ENCODE measurements around the gene NGFR. TPM values are rescaled to one million over a fixed set of nuclear protein-coding genes. Genes with fewer than 3 reads are reported as not detected.

NGFR gene
- total RNA-seq, 1 experiment from 2014 or later: 11.3 TPM

DNA sequence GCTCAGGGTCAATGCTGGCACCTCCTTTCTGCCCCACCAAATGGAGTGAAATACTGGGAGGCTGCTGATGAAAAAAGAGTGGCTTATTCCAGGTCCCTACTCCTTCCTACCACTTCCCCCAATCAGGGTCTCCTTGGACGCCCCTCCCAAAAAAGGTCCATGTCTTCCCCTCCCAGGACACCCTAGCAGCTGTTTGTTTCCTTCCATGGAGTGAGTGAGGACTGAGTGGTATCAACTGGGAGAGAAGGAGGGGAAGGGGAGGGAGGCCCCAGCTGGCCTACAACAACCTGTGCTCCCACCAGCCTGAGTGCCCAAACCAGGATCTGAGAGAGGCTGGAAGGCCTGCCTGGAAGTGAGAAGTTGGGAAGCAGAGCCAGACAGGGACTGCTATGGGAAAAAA is 28.7 kb upstream of the NGFR start:
- Mint-ChIP-seq H3K27ac (no peak overlapping the region), H3K4me1 (peaks cover 19% of the 10 kb centered on the region), H3K4me3 (no peak overlapping the region), H3K36me3 (no peaks in the 10 kb centered on the region), H3K27me3 (ENCODE audit: low read depth) (peaks cover 41% of the 10 kb centered on the region), H3K9me3 (peaks cover 14% of the 10 kb centered on the region)
- POLR2A ChIA-PET: no interaction called here
- TF ChIP-seq EMX1 (CRISPR knock-in tag; IDR thresholded peaks at IDR 0.05) (no peak), CBFB (CRISPR knock-in tag; IDR thresholded peaks at IDR 0.05; ENCODE audit: low read depth) (no peak), SMAD4 (CRISPR knock-in tag; IDR thresholded peaks at IDR 0.05) (no peak), SP1 (CRISPR knock-in tag; conservative IDR thresholded peaks at IDR 0.05) (no peak)
- TF ChIP-seq, protein P1, sequence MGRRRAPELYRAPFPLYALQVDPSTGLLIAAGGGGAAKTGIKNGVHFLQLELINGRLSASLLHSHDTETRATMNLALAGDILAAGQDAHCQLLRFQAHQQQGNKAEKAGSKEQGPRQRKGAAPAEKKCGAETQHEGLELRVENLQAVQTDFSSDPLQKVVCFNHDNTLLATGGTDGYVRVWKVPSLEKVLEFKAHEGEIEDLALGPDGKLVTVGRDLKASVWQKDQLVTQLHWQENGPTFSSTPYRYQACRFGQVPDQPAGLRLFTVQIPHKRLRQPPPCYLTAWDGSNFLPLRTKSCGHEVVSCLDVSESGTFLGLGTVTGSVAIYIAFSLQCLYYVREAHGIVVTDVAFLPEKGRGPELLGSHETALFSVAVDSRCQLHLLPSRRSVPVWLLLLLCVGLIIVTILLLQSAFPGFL (CRISPR knock-in tag; IDR thresholded peaks at IDR 0.05; ENCODE audit: borderline replicate concordance): no peak
- TF ChIP-seq, protein P2, sequence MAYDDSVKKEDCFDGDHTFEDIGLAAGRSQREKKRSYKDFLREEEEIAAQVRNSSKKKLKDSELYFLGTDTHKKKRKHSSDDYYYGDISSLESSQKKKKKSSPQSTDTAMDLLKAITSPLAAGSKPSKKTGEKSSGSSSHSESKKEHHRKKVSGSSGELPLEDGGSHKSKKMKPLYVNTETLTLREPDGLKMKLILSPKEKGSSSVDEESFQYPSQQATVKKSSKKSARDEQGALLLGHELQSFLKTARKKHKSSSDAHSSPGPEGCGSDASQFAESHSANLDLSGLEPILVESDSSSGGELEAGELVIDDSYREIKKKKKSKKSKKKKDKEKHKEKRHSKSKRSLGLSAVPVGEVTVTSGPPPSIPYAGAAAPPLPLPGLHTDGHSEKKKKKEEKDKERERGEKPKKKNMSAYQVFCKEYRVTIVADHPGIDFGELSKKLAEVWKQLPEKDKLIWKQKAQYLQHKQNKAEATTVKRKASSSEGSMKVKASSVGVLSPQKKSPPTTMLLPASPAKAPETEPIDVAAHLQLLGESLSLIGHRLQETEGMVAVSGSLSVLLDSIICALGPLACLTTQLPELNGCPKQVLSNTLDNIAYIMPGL (CRISPR knock-in tag; IDR thresholded peaks at IDR 0.05): no peak
- TF ChIP-seq, protein P3, sequence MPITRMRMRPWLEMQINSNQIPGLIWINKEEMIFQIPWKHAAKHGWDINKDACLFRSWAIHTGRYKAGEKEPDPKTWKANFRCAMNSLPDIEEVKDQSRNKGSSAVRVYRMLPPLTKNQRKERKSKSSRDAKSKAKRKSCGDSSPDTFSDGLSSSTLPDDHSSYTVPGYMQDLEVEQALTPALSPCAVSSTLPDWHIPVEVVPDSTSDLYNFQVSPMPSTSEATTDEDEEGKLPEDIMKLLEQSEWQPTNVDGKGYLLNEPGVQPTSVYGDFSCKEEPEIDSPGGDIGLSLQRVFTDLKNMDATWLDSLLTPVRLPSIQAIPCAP (CRISPR knock-in tag; IDR thresholded peaks at IDR 0.05): no peak
- DNase-seq (ENCODE audit: low spot score): no peak
- CTCF ChIA-PET: interaction anchor here (0.6 to 1.8 kb wide), 2 partner anchors 31 to 48 kb away, joined by 3 to 5 read pairs; no protein-coding TSS in a partner anchor
- no peak for ATAC-seq

DNA sequence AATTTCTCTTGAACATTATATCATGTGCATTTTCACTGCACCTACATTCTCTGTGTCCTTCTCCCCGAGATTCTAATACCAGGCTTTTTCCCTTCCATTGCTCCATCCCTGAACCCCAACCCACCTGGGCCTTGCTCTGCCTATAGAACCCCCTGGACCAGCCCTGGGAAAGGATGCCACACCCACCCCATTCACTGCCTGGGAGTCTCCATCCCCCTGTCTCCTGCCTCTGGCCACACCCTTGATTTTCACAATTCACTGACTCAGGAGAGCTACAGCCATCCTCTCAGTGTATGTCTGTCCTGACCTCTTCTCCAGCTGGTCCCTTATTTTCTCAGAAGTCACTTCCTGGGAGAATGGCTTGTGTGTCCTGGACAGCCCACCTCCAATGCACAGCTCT is 27.9 kb upstream of the NGFR start:
- POLR2A ChIA-PET: no interaction called here
- ATAC-seq (no peak), DNase-seq (ENCODE audit: low spot score) (no peak)
- CTCF ChIA-PET: interaction anchor here (1.4 to 1.8 kb wide), 2 partner anchors 32 to 89 kb away, joined by 4 to 5 read pairs; no protein-coding TSS in a partner anchor
- H3K9me3 Mint-ChIP-seq: peaks cover 14% of the 10 kb centered on the region
- peaks cover 48% of the 10 kb centered on the region for H3K27me3 Mint-ChIP-seq (ENCODE audit: low read depth)
- no peak overlapping the region for H3K4me3 Mint-ChIP-seq
- H3K27ac Mint-ChIP-seq: no peak overlapping the region
- TF ChIP-seq NFE2L1 (CRISPR knock-in tag; IDR thresholded peaks at IDR 0.05): no peak
- TF ChIP-seq, protein P4, sequence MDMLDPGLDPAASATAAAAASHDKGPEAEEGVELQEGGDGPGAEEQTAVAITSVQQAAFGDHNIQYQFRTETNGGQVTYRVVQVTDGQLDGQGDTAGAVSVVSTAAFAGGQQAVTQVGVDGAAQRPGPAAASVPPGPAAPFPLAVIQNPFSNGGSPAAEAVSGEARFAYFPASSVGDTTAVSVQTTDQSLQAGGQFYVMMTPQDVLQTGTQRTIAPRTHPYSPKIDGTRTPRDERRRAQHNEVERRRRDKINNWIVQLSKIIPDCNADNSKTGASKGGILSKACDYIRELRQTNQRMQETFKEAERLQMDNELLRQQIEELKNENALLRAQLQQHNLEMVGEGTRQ (CRISPR knock-in tag; IDR thresholded peaks at IDR 0.05): no peak
- TF ChIP-seq MYBL2 (CRISPR knock-in tag; IDR thresholded peaks at IDR 0.05): no peak
- no peak for TF ChIP-seq ZNF232 (CRISPR knock-in tag; IDR thresholded peaks at IDR 0.05)
- no peak for TF ChIP-seq NR3C1 (CRISPR knock-in tag; conservative IDR thresholded peaks at IDR 0.05; ENCODE audit: low read depth)
- no peak for TF ChIP-seq JAZF1 (CRISPR knock-in tag; IDR thresholded peaks at IDR 0.05)
- no peak for TF ChIP-seq CREB1 (CRISPR knock-in tag; IDR thresholded peaks at IDR 0.05)
- TF ChIP-seq, protein P5, sequence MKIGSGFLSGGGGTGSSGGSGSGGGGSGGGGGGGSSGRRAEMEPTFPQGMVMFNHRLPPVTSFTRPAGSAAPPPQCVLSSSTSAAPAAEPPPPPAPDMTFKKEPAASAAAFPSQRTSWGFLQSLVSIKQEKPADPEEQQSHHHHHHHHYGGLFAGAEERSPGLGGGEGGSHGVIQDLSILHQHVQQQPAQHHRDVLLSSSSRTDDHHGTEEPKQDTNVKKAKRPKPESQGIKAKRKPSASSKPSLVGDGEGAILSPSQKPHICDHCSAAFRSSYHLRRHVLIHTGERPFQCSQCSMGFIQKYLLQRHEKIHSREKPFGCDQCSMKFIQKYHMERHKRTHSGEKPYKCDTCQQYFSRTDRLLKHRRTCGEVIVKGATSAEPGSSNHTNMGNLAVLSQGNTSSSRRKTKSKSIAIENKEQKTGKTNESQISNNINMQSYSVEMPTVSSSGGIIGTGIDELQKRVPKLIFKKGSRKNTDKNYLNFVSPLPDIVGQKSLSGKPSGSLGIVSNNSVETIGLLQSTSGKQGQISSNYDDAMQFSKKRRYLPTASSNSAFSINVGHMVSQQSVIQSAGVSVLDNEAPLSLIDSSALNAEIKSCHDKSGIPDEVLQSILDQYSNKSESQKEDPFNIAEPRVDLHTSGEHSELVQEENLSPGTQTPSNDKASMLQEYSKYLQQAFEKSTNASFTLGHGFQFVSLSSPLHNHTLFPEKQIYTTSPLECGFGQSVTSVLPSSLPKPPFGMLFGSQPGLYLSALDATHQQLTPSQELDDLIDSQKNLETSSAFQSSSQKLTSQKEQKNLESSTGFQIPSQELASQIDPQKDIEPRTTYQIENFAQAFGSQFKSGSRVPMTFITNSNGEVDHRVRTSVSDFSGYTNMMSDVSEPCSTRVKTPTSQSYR (CRISPR knock-in tag; IDR thresholded peaks at IDR 0.05): no peak
- TF ChIP-seq, protein P6, sequence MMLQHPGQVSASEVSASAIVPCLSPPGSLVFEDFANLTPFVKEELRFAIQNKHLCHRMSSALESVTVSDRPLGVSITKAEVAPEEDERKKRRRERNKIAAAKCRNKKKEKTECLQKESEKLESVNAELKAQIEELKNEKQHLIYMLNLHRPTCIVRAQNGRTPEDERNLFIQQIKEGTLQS (CRISPR knock-in tag; conservative IDR thresholded peaks at IDR 0.05): no peak
- TF ChIP-seq, protein P7, sequence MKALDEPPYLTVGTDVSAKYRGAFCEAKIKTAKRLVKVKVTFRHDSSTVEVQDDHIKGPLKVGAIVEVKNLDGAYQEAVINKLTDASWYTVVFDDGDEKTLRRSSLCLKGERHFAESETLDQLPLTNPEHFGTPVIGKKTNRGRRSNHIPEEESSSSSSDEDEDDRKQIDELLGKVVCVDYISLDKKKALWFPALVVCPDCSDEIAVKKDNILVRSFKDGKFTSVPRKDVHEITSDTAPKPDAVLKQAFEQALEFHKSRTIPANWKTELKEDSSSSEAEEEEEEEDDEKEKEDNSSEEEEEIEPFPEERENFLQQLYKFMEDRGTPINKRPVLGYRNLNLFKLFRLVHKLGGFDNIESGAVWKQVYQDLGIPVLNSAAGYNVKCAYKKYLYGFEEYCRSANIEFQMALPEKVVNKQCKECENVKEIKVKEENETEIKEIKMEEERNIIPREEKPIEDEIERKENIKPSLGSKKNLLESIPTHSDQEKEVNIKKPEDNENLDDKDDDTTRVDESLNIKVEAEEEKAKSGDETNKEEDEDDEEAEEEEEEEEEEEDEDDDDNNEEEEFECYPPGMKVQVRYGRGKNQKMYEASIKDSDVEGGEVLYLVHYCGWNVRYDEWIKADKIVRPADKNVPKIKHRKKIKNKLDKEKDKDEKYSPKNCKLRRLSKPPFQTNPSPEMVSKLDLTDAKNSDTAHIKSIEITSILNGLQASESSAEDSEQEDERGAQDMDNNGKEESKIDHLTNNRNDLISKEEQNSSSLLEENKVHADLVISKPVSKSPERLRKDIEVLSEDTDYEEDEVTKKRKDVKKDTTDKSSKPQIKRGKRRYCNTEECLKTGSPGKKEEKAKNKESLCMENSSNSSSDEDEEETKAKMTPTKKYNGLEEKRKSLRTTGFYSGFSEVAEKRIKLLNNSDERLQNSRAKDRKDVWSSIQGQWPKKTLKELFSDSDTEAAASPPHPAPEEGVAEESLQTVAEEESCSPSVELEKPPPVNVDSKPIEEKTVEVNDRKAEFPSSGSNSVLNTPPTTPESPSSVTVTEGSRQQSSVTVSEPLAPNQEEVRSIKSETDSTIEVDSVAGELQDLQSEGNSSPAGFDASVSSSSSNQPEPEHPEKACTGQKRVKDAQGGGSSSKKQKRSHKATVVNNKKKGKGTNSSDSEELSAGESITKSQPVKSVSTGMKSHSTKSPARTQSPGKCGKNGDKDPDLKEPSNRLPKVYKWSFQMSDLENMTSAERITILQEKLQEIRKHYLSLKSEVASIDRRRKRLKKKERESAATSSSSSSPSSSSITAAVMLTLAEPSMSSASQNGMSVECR (CRISPR knock-in tag; IDR thresholded peaks at IDR 0.05; ENCODE audit: borderline replicate concordance): no peak
- TF ChIP-seq TEAD1 (CRISPR knock-in tag; IDR thresholded peaks at IDR 0.05): no peak
- TF ChIP-seq, protein P8, sequence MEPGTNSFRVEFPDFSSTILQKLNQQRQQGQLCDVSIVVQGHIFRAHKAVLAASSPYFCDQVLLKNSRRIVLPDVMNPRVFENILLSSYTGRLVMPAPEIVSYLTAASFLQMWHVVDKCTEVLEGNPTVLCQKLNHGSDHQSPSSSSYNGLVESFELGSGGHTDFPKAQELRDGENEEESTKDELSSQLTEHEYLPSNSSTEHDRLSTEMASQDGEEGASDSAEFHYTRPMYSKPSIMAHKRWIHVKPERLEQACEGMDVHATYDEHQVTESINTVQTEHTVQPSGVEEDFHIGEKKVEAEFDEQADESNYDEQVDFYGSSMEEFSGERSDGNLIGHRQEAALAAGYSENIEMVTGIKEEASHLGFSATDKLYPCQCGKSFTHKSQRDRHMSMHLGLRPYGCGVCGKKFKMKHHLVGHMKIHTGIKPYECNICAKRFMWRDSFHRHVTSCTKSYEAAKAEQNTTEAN (CRISPR knock-in tag; IDR thresholded peaks at IDR 0.05): no peak
- TF ChIP-seq ESRRA (CRISPR knock-in tag; IDR thresholded peaks at IDR 0.05; ENCODE audit: borderline replicate concordance): no peak
- no peak for TF ChIP-seq ETV6 (CRISPR knock-in tag; IDR thresholded peaks at IDR 0.05)
- no peaks in the 10 kb centered on the region for H3K36me3 Mint-ChIP-seq
- H3K4me1 Mint-ChIP-seq: peaks cover 26% of the 10 kb centered on the region

Measured in WTC11 (cell line).